ENCODE data around the gene TNS3.
A peak's percentile ranks its signal among the peaks of the same experiment; 100 is the strongest.

TNS3 gene

DNA sequence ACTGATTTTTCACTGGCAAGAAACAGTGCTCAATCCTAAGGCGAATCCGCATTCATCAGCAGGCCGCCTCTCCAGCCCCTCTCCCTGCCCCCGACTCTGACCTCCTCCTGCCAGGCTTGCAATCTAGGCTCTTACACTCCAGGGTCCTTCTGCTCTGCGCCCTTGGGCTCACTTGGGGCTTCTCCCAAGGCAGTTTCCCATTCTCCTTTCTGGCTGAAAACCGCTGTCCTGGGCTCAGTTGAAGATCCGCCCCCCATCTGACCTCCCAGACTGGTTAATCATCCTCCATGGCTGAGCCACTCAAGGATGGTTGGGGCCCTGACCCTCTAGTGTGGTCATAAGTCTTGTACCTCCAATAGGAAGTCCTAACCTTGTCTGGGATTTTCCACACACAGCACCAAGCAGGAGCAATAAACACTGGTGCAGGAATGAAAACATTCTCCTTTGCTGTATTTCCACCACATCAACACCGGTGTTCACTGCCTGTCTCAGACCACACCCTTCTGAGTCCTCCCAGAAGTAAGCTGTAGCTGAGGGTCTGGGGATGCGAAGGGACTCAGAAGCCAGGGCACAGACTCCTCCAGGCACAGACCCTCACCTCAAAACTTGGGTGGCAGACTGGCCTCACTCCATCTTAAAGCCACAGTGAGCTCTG, 42.4 kb downstream of the TNS3 start:
- DNase-seq, result no peak

DNA sequence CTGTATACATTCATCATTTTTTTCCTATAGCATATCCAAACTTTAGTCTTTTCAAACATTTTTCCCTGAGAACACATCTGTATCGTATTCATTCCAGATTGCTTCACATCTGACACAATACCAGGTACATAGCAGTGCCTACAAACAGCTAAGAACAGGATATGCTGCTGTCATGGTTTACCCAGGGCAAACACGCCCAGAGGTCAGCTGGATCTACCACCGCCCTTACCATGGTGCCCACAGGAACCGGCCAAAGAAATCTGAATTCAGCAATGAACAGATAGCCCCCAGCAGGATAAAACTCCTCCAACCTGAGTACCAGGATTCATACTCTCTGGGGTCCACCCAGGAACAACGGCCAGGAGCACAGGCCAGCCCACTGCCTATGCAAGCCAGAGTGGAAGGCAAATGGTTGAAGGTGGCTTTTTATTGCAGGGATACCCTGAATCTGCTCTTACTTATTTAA, 43.0 kb downstream of the TNS3 start:
- no peak for DNase-seq

DNA sequence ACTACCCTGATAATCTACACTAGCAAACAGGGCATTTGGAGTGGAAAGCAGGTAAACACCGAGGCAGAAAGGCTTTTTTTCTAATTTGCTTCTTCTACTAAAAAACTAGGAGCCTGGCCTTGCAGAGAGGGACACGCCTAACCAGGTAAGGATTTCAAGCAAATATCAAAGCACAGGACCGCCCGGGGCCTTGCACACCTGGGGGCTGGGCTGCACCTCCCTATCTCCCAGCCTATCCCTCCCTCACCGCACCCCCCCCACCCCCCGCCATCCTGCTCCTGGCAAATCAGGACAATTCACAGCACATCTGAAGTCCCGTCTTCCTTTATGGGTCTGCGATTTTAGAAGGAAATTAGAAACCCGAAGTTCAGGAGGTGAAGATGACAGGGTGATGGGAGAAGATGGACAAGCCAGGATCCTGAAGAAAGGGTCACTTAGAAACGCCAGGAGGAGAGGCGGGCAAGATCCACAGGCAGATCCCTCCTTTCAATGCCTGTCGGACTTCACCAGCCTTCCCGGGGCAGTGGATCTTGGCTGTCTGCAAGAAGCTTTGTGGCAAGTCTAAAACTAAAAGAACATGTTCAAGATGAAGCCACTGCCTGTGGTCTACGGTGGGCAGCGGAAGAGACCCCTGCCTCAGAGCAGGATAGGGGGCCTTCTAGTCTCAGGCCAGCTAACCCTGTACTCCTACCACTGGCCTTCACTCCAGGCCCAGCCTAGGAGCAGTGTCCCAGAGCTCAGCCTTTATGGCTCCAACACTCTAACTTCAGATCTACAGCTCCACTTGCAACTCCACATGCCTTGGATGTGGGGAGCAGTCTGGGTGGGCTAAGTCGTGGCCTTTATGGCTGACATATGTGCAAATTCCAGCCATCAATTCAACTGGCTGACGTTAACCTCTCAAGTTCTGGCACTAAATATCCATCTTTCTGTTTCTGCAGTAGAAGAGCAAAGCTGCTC, 43.9 kb downstream of the TNS3 start:
- no peak for DNase-seq

DNA sequence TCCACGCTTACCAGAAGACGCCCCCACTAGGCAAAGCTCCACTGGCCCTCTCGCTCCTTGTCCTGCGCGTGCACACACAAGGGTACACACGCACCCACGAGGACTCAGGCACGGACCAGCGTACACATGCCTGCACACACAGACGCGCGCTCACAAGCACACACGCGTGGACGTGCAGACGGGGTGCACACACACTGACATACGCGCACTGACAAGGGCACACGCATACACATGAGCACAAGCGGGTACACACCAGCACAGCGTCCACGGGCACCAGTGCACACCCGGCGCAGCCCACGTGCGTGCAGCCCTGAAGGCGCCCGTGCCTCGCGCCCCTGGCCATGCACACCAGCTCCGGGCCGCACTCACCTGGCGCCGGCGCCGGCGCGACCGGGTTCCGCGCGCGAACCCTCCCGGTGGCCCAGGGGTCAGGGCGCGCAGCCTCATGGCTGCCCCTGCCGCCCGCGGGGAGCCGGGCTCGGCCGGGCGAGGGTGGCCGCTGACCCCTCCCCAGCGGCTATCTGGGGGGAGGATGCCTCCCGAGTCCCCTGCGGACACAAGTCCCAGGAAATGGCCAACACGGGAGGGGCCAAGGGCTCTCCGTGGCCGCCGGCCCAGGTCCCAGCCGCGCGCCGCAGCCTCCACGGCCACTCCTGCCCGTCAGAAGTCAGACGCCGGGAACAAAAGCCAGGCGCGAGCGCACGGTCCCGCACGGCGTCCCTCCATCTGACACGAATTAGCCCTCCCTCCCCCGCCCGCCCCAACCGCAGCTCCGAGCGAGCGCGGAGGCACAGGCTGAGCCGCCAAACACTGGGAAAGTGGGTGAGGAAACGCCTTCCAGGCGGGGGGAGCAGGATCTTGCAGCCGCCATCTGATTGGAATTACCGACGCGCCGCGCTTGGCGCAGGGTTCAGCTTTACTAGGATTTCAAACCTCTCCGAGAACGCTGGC, 45.0 kb downstream of the TNS3 start:
- DNase-seq, result peak; percentile 13

DNA sequence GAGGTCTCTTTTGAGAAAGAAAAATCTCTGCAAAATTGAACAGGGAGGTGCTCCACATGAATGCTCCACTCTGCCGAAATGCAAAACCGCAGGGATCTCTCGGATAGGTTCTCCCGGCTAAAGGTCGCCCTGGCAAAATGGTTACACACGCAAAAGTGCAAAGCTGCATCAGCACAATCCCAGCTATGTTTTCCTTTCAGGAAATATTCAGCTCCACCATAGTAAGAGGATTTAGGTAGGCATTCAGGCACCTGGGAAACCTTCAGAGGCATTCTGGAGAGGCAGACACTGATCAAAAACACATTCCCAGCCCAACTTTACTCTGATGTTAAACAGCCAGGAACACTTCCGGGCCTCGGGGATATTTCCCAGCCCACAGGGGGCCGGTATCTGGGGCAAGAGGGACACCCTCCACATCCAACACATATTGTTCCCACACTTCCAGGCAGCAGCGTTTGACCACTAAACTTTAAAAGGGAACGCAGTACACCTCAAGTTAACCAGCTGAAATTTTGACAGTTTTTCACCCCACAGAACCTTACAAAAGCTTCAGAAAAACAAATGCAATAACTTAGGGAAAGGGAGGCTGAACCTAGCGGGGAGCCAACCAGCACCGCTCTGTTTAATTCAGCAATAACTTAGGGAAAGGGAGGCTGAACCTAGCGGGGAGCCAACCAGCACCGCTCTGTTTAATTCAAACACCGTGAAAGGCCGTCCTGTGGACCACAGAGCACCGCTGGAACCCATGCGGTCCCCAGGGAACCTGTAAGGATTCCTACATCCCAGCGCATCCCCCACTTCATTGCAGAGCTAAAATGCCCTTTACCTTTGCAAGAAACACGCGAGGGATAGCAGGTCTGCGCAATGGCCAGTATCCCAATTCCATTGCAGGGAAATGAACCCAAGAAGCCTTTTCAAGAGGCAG, 45.9 kb downstream of the TNS3 start:
- no peak for DNase-seq

DNA sequence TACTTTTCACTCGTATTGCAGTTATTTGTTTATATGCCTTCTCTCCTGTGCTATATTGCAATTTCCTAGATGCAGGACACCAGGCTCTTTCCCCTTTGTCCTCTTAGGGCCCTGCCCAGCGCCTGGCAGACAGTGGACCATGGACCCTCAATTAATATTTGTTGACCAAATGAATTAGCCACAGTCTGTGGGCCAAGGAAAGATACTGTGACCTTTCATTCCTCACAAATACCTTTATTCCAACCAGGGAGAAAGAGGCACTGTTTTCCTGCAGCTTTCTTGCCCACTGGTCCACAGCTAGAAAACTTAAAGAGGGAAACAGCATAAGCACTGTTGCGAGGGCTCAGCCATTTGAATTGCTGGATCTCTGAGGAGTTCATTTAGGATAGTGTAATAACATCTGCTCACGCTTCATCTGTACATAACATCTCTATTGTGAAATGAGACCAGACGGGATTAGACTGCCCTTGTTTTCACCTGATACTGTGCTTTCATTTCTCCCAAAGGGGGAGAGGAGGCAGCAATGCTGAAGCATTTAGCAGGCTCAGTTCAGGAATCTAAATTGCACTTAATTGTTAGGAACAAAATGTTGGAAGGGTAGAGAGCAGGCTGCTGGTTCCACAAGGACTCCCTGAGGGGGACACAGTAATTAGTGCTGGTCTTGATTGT, 46.7 kb downstream of the TNS3 start:
- DNase-seq, result no peak

DNA sequence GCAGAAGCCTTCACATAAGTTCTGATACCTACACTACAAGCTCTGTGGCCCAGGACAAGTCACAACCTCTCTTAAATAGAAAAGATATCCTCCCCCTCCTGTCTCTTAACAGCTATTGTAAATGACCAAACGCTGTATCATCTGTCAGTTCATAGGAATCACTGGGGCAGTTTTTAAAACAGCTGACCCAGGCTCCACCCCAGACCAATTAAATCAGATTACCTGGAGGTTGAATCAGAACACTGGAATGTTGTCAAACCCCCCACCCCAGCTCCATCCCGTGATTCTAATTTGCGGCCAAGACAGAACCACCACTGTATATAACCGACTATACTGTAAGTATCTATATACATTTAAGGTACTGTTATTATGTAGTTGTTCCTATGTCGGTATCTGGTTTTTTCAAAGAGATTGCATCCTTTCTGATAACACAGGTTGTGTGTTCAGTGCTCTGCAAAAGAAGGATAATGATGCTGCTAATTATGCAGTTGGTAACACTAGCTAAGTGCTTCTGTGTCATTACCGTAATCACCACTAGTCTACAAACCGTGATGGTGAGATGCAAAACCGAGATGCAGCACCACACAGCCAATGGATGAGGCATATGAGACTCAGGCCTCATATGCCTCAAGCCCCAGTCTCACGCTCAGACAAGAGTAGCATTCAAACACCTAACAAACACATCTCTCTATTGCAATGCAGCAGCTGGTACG, 47.4 kb downstream of the TNS3 start:
- DNase-seq, result no peak

DNA sequence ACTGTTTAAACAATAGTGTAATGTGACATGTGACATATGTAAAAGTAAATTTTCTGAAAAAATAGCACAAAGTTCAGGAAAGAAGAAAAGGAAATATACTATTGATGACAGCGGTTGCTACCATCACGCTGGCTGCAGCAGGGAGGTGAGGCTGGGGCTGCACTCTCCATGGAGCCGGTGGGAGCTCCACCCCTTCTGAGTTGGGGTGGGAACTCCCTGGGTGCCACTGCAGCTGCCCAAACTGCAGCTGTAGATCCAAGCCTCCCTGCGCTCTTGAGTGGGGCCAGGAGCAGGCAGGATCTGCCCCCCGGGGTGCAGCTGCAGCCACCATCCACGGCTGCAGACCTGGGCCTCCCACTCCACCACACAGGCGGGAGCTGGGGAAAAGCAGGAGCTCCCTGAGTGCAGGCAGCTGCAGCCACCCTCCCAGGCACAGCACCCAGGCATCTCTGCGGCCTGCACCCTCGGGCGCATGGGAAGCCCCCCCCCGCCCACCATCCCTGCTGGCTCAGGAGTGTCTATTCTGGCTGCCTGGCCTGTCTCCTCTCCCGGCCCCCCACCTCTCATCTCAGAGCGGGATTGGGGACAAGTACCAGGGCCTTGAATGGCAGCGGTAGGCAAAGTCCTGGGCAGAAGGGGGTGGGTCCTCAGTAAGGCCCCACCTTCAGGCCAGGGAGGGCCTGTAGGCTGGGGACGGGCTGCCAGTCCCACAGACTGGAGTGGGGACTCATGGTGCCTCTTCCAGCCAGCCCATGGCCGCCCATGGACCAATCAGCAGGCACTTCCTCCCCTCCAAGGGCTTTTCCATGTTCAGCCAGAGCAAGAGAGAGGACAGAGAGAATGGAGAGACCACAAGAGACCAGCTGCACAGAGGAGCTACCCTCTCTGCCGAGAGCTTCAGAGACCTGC, 50.1 kb downstream of the TNS3 start:
- DNase-seq, result no peak

DNA sequence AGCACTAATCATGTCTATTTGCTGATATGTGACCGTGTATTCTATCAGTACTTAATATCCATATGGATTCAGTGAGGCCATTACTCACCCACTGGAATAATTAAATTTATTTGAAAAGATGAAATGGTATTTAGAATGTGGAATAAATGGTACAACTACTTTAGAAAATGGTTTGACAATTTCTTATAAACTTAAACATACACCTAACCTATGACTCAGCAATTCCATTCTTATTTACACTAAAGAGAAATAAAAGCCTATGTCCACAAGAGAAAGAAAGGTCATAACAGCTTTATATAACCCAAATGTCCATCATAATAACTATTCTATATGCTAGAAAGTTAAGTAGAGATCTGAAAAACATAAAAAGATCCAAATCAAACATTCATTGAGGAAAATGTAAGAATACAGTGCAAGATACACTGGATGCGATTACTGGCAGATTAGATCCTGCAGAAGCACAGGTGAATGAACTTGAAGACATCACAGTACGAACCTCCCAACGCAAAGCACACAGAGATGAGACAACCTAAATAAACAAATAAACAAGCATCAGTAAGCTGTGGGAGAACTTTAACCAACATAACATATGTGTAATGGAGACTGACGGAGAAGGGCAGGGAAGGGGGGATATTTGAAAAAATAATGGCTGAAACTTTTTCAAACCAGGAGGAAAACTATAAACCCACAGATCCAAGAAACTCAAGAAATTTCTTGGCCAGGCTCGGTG, 51.9 kb downstream of the TNS3 start:
- DNase-seq, result no peak

DNA sequence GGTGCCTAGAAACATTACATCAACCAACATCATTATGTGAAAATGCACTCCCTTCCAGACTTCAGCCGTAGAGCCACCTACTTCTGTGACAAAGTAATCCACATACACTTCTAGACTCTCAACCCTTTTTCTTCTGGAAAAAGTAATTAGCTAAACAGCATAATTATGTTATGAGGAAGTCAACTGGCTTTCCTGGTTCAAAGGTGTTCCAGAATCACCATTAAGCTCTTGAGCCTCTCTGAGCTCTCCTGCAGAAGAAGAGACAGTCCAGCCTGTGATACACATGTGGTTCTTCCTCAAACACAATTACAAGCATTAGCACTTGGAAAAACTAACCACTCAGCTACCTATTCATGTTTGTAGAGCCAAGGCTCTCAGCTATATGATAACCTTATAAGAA, 52.5 kb downstream of the TNS3 start:
- no peak for DNase-seq

DNA sequence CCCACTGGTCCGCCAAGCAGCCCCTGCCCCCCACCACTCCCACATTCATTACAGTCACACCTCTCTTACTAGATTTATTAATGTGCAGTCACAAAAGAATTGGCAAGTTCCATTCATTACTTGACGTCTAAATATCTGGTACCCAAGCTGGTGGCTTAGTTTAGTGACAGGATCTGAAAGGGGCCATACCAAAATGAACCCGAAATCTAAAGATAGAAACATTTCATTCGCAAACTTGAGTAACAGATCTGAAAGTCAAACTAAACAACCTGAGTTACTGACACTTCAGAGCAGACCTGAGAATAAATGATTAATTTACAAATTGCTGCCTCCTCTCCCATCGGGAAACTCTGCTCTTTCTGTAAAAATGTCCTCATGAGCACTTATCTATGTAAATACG, 53.4 kb downstream of the TNS3 start:
- no peak for DNase-seq

DNA sequence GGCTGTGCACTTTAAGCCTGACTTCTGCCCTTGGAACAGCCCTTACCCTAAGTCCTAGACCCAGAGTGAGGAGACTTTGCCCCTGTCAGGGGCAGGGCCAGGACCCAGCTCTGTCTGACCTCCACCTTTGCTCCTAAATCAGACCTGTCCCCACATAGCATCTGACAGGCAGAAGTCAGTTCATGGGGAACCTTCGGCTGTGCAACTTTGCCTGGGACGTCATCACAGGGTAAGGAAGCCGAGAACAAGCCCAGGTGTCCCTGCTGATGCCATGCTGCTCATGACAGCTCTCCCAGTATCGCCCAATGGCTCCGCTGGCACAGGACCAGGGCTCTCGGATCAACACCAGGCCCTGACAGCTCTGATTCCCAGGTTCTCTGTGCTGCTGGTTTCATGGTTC, 55.4 kb downstream of the TNS3 start:
- no peak for DNase-seq

DNA sequence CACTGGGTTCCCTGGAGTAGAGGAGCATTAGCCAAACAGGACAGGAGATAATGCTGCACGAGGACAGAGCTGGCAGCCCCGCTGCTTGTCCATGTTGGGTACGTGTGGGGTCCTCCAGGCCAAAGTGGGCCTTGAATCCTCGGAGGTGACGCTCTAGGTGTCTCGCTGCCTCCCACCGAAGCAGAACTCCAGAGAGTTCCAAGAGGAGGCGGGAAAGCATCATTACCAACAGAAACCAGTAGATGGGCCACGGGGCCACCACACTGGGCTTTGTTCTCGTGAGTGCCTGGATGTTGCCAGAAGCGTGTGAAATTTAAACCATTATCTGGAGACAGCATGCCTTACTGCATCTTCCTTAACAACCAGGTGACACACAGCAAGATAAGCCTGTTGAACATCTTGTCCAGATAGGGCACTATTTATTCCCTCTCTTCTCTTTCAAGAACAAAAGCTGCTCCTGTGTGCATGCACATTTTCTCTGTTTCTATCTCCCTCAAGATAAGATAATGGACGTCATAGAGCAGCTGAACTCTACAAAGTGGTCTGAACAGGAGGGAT, 56.8 kb downstream of the TNS3 start:
- DNase-seq, result no peak

DNA sequence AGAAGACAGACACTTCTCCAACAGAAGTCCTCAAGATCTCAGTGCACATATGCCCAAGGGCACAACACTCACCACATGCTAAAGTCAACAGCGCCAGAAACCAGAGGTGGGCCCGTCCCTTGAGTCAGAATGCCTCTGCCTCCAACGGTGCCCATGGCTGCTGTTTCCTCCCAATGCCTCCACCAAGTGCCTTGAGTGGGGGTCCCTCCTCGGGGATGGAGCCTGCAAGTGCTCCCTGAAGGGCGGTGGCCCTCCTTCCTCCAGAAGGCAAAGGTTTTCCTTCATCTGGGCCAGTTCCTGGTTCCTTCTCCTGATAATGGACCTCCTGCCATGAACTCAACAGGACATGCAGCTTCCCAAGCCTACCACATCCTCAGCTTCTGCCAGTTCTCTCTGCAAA, 58.5 kb downstream of the TNS3 start:
- DNase-seq, result no peak

DNA sequence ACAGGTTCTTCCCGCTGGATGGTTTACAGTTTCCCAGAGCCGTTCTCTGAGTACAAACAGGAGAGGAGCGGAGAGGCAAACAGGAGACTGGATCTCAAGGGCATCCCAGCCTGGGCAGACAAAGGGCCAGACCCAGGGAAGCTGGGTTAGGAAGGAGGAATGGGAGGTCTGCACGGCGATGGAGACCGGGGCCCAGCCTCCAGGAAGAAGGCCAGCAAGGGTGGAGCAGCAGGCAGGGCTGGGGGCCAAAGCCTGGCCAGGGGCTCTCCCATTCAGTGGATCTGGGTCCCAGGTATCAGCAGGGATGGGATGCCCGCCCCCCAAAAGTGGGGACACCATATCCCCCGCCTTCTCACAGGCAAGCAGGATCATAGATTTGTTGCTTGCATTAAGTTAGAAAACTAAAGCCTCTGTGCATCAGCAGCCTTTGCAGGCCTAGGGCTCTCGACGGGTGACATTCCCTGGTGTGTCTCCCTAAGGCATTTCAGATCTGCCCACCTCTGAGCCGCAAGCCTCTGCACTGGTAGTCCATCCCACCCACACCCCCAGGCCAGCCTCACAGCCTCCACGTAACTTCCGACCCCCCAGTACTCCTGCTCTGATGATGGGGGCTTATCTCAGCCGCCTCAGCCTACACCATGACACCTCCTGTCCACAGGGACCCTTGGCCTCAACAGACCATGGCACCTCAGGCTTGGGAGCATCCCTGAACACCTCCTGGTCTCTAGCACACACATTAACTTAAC, 59.9 kb downstream of the TNS3 start:
- no peak for DNase-seq

DNA sequence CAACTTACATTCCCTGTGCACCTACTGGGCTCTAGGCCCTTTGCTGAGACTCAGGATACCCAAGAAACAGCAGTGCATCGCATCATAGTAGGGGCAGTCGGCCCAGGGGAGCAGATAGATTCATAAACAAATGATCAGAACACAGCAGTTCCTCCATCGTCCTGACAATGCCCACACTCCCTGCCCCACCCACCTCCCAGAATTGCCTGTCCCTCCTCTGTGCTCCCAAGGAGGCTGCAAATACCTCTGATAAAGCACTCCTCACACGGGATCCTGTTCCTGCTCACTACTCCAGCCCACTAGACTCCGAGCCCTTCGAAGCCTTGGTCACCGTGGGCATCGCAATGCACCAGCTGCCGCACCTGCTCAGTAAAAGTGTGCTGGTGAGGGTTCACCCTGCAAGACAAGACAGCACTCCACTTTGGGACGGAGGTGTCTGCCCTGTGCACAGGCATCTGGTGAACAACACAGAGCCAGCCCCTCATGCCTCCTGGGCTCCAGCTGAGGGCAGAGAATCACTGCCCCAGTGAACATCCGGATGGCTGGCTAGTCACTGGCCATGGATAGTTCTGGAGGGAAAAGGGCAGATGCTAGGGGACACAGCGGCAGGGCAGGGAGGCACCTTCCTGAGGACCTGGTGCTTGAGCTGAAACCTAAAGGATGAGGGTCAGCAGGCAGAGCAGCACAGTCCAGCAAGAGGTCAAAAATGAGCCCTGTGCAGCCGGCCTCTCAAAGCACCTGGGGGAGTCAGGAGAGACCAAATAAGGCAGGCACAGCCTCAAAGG, 60.7 kb downstream of the TNS3 start:
- DNase-seq, result no peak

DNA sequence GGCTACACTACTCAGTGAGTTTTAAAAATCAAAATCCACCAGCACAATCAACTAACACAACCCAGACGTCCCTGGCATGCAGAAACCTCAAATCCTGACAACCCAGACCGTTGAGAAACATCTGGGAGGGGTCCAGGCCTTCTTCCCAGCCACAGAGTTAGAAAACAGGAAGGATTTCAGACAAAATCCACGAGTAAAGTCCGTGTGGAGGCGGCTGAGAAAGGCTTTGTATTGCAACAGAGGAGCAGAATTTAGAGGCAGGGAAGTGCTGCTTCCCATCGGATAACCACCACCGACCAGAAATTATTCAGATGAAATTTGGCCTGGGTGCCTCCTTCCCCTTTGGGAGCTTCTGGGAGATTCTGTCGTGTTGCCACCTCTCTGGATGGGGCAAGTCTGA, 61.5 kb downstream of the TNS3 start:
- no peak for DNase-seq
